GM12878 (cell line): ENCODE measurements around the gene STARD5. TPM values are rescaled to one million over a fixed set of nuclear protein-coding genes. Genes with fewer than 3 reads are reported as not detected.

ENCODE experiments used
- BMI1 ChIP-seq: fragments of 450-650 bp; IDR thresholded peaks from 2 replicates; pipeline ENCODE4 v1.6.1; 2016; ENCODE audit warnings: mild to moderate bottlenecking, moderate library complexity, borderline replicate concordance
- CBFB ChIP-seq: IDR thresholded peaks from 2 replicates; pipeline ENCODE4 v1.6.1; 2016; ENCODE audit warnings: antibody characterized with exemption, low read depth
- FOS ChIP-seq: IDR thresholded peaks from 3 replicates; pipeline ENCODE4 v1.6.1; 2011; ENCODE audit warnings: borderline replicate concordance; ENCODE audit not compliant: insufficient read length; ENCODE audit errors: extremely low read depth
- FOXK2 ChIP-seq: fragments of 450-650 bp; IDR thresholded peaks from 2 replicates; pipeline ENCODE4 v1.6.1; 2017; ENCODE audit warnings: mild to moderate bottlenecking, moderate library complexity
- HDAC2 ChIP-seq: fragments of 200-600 bp; sonication (generic); IDR thresholded peaks from 2 replicates; pipeline ENCODE4 v1.6.1; 2017
- JUND ChIP-seq: IDR thresholded peaks from 2 replicates; pipeline ENCODE4 v1.6.1; 2012; ENCODE audit warnings: low read depth, mild to moderate bottlenecking, low read length, improper control_type of control experiment, moderate library complexity
- MAX ChIP-seq: IDR thresholded peaks from 2 replicates; pipeline ENCODE4 v1.6.1; 2012; ENCODE audit warnings: low read depth, low read length, improper control_type of control experiment
- NFXL1 ChIP-seq: fragments of 450-650 bp; IDR thresholded peaks from 2 replicates; pipeline ENCODE4 v1.6.1; 2017; ENCODE audit warnings: antibody characterized with exemption, mild to moderate bottlenecking, borderline replicate concordance
- NFYB ChIP-seq: IDR thresholded peaks from 2 replicates; pipeline ENCODE4 v1.6.1; 2011; ENCODE audit warnings: low read depth, mild to moderate bottlenecking, low read length, improper control_type of control experiment, moderate library complexity; ENCODE audit not compliant: insufficient read depth
- NR2C1 ChIP-seq: fragments of 450-650 bp; IDR thresholded peaks from 2 replicates; pipeline ENCODE4 v1.6.1; 2017; ENCODE audit warnings: antibody characterized with exemption, mild to moderate bottlenecking, moderate library complexity
- NRF1 ChIP-seq: conservative IDR thresholded peaks from 2 replicates; pipeline ENCODE4 v1.6.1; 2011; ENCODE audit warnings: mild to moderate bottlenecking, low read depth, low read length, improper control_type of control experiment
- POLR2A ChIP-seq: IDR thresholded peaks from 2 replicates; pipeline ENCODE4 v1.6.1; 2011; ENCODE audit warnings: low read depth, mild to moderate bottlenecking, low read length
- RB1 ChIP-seq: fragments of 450-650 bp; formaldehyde crosslinking; IDR thresholded peaks from 2 replicates; pipeline ENCODE4 v1.6.1; 2017; ENCODE audit warnings: mild to moderate bottlenecking, borderline replicate concordance
- SIN3A ChIP-seq: IDR thresholded peaks from 2 replicates; pipeline ENCODE4 v1.6.1; 2012; ENCODE audit warnings: low read depth, low read length, improper control_type of control experiment
- SMAD5 ChIP-seq: IDR thresholded peaks from 2 replicates; pipeline ENCODE4 v1.6.1; 2016; ENCODE audit warnings: antibody characterized with exemption, low read depth
- SREBF1 ChIP-seq: IDR thresholded peaks from 2 replicates; pipeline ENCODE4 v1.6.1; 2012; ENCODE audit warnings: mild to moderate bottlenecking, low read length
- SUZ12 ChIP-seq: fragments of 200-600 bp; sonication (generic); IDR thresholded peaks from one replicate; pipeline ENCODE4 v1.6.1; 2018; ENCODE audit warnings: antibody characterized with exemption, mild to moderate bottlenecking; ENCODE audit not compliant: unreplicated experiment
- TARDBP ChIP-seq: IDR thresholded peaks from 2 replicates; pipeline ENCODE4 v1.6.1; 2016; ENCODE audit warnings: borderline replicate concordance
- USF2 ChIP-seq: IDR thresholded peaks from 2 replicates; pipeline ENCODE4 v1.6.1; 2011; ENCODE audit warnings: low read depth, low read length, improper control_type of control experiment, borderline replicate concordance
- YBX1 ChIP-seq: fragments of 450-650 bp; IDR thresholded peaks from 2 replicates; pipeline ENCODE4 v1.6.1; 2016; ENCODE audit warnings: antibody characterized with exemption
- ZSCAN29 ChIP-seq: fragments of 450-650 bp; IDR thresholded peaks from 2 replicates; pipeline ENCODE4 v1.6.1; 2017; ENCODE audit warnings: mild to moderate bottlenecking, moderate library complexity
- ZZZ3 ChIP-seq: IDR thresholded peaks from 2 replicates; pipeline ENCODE4 v1.6.1; 2011; ENCODE audit warnings: low read depth; ENCODE audit not compliant: control insufficient read depth, insufficient read length
- polyA plus RNA-seq, 11 experiments: library from polyadenylated mRNA; depleted of rRNA in 4 of 11; unstranded in 6 of 11; stranded (reverse) in 5 of 11; fragments of >200 nt; fragmentation: Nextera tagmentation in 4 of 11; fragmentation: Illumina TruSeq in 1 of 11; extraction: Ambion mirVana in 4 of 11; extraction: Trizol in 1 of 11; gene quantifications; 1 replicate in 1 of 11; 2 replicates in 10 of 11; pipeline versions ENCODE4 v1.2.1 to v1.2.3, GENCODE V29; 2011 to 2016; ENCODE audit warnings: inconsistent platforms in 2 of 11, missing spikeins in 2 of 11, low read depth in 1 of 11
- total RNA-seq, 4 experiments: library from RNA; depleted of rRNA in 3 of 4; stranded (reverse); fragments of >200 nt in 3 of 4; fragmentation: Illumina TruSeq in 1 of 4; extraction: Trizol in 1 of 4; gene quantifications; 2 replicates each; pipeline versions ENCODE4 v1.2.1 to v1.2.3, GENCODE V29; 2013 to 2021
- TF ChIP-seq, protein P1 (sequence below): fragments of 450-650 bp; IDR thresholded peaks from 2 replicates; pipeline ENCODE4 v1.6.1; 2018; ENCODE audit warnings: borderline replicate concordance, mild to moderate bottlenecking; ENCODE audit not compliant: partially characterized antibody
- TF ChIP-seq, protein P2 (sequence below): IDR thresholded peaks from 2 replicates; pipeline ENCODE4 v1.6.1; 2012; ENCODE audit warnings: low read depth, low read length, improper control_type of control experiment
- TF ChIP-seq, protein P3 (sequence below): IDR thresholded peaks from 2 replicates; pipeline ENCODE4 v1.6.1; 2011; ENCODE audit warnings: mild to moderate bottlenecking, low read depth, low read length, moderate library complexity; ENCODE audit not compliant: insufficient replicate concordance
- TF ChIP-seq, protein P4 (sequence below): fragments of 450-650 bp; IDR thresholded peaks from 2 replicates; pipeline ENCODE4 v1.6.1; 2016; ENCODE audit warnings: mild to moderate bottlenecking

Gene STARD5
- total and polyA plus RNA-seq, 10 of the 15 experiments (the other 5 are each of a cell fraction or from before 2014, with no cell fraction given): 2.3 to 9.4 (median 4.7) TPM

DNA sequence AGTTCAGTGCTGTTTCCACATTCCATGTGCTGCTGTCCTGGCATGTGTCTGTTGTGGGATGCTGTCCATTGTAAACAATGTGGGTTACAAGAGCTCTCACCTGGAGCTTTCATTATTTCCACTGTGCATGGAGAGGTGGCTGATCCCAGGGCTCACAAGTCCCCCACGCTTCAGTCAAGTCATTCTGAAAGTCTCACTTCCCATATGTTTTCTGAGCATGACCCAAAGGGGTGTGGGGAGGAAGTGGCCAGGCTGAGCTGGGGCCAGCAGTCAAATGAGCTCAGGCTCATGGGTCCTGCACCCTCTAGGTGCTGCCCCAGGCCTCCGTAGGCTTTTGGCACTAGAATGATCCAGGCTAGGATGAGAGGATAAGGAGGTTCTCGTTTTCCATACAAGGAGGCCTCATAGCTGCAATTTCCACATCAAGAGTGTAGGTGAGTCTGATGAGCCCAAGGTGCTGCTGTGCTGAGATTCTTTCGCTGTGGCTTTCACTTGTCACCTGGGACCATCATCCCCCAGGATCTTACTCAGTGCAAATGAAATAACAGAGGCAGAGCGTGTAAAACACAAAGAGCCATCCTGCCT, 22.0 kb downstream of the STARD5 start (continued):
- TF ChIP-seq, protein P1, sequence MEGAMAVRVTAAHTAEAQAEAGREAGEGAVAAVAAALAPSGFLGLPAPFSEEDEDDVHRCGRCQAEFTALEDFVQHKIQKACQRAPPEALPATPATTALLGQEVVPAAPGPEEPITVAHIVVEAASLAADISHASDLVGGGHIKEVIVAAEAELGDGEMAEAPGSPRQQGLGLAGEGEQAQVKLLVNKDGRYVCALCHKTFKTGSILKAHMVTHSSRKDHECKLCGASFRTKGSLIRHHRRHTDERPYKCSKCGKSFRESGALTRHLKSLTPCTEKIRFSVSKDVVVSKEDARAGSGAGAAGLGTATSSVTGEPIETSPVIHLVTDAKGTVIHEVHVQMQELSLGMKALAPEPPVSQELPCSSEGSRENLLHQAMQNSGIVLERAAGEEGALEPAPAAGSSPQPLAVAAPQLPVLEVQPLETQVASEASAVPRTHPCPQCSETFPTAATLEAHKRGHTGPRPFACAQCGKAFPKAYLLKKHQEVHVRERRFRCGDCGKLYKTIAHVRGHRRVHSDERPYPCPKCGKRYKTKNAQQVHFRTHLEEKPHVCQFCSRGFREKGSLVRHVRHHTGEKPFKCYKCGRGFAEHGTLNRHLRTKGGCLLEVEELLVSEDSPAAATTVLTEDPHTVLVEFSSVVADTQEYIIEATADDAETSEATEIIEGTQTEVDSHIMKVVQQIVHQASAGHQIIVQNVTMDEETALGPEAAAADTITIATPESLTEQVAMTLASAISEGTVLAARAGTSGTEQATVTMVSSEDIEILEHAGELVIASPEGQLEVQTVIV: no peak
- TF ChIP-seq NR2C1: no peak
- no peak for TF ChIP-seq POLR2A
- TF ChIP-seq RB1: 0 out of 2 replicates have a peak, but pooled peaks have one; percentile 40
- no peak for TF ChIP-seq SREBF1
- no peak for TF ChIP-seq USF2
- TF ChIP-seq, protein P2, sequence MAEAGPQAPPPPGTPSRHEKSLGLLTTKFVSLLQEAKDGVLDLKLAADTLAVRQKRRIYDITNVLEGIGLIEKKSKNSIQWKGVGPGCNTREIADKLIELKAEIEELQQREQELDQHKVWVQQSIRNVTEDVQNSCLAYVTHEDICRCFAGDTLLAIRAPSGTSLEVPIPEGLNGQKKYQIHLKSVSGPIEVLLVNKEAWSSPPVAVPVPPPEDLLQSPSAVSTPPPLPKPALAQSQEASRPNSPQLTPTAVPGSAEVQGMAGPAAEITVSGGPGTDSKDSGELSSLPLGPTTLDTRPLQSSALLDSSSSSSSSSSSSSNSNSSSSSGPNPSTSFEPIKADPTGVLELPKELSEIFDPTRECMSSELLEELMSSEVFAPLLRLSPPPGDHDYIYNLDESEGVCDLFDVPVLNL: no peak
- no peak for TF ChIP-seq SUZ12
- no peak for TF ChIP-seq YBX1
- peak; percentile 78 for TF ChIP-seq SIN3A
- no peak for TF ChIP-seq MAX
- TF ChIP-seq HDAC2: no peak
- TF ChIP-seq CBFB: peak; percentile 82
- TF ChIP-seq, protein P3, sequence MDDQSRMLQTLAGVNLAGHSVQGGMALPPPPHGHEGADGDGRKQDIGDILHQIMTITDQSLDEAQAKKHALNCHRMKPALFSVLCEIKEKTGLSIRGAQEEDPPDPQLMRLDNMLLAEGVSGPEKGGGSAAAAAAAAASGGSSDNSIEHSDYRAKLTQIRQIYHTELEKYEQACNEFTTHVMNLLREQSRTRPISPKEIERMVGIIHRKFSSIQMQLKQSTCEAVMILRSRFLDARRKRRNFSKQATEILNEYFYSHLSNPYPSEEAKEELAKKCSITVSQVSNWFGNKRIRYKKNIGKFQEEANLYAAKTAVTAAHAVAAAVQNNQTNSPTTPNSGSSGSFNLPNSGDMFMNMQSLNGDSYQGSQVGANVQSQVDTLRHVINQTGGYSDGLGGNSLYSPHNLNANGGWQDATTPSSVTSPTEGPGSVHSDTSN: no peak
- TF ChIP-seq ZZZ3: no peak
- no peak for TF ChIP-seq NFYB
- TF ChIP-seq NFXL1: no peak
- no peak for TF ChIP-seq ZSCAN29
- peak; percentile 97 for TF ChIP-seq JUND
- TF ChIP-seq BMI1: peak; percentile 69
- TF ChIP-seq SMAD5: no peak
- TF ChIP-seq TARDBP: no peak
- TF ChIP-seq FOS: no peak
- no peak for TF ChIP-seq FOXK2
- TF ChIP-seq, protein P4, sequence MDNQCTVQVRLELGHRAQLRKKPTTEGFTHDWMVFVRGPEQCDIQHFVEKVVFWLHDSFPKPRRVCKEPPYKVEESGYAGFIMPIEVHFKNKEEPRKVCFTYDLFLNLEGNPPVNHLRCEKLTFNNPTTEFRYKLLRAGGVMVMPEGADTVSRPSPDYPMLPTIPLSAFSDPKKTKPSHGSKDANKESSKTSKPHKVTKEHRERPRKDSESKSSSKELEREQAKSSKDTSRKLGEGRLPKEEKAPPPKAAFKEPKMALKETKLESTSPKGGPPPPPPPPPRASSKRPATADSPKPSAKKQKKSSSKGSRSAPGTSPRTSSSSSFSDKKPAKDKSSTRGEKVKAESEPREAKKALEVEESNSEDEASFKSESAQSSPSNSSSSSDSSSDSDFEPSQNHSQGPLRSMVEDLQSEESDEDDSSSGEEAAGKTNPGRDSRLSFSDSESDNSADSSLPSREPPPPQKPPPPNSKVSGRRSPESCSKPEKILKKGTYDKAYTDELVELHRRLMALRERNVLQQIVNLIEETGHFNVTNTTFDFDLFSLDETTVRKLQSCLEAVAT: no peak
- no peak for TF ChIP-seq NRF1
